Psoas muscle (tissue), 8 donors: ENCODE measurements around the gene GSE1. TPM values are rescaled to one million over a fixed set of nuclear protein-coding genes. Genes with fewer than 3 reads are reported as not detected.

ENCODE experiments used
- ATAC-seq, 4 donors: fragments of 200-7000 bp; cut with Tn5 transposase; one replicate each; pipeline ENCODE4 v1.9.1; 2020; ENCODE audit warnings: moderate library complexity in 3 of 4, mild to moderate bottlenecking in 2 of 4
- DNase-seq, 2 donors: peaks; one replicate each; pipeline ENCODE4 v3.0.0-alpha.2; 2020
- H3K27ac ChIP-seq: fragments of 200-600 bp; one replicate; pipeline ENCODE4 v1.8.0; 2022
- H3K27me3 ChIP-seq, 3 donors: fragments of 200-600 bp in 1 of 3; one replicate each; pipeline versions ENCODE4 v1.6.1 to v1.8.0; 2013 to 2022; ENCODE audit warnings: low read length in 2 of 3, mild to moderate bottlenecking in 2 of 3, moderate library complexity in 1 of 3; ENCODE audit not compliant: insufficient read depth in 3 of 3
- H3K36me3 ChIP-seq, 2 donors: fragments of 200-600 bp in 1 of 2; one replicate each; pipeline versions ENCODE4 v1.6.1 to v1.8.0; 2013 to 2022; ENCODE audit warnings: low read depth in 1 of 2, mild to moderate bottlenecking in 1 of 2, moderate library complexity in 1 of 2; ENCODE audit not compliant: insufficient read depth in 1 of 2
- H3K4me1 ChIP-seq: fragments of 200-600 bp; one replicate; pipeline ENCODE4 v1.8.0; 2022
- H3K4me3 ChIP-seq: fragments of 200-600 bp; one replicate; pipeline ENCODE4 v1.8.0; 2022; ENCODE audit warnings: mild to moderate bottlenecking
- H3K9me3 ChIP-seq: fragments of 200-600 bp; one replicate; pipeline ENCODE4 v1.8.0; 2022
- CTCF ChIP-seq: fragments of 200-600 bp; IDR thresholded peaks from one replicate; pipeline ENCODE4 v1.8.0; 2022; ENCODE audit warnings: antibody characterized with exemption
- WGBS, 3 donors: extraction: QIAGEN DNeasy Blood & Tissue Kit; methylation state at CpG; one replicate each; pipeline versions ENCODE4 v1.1.6 to v1.1.7; 2013; 5-methylcytosine and 5-hydroxymethylcytosine counted together
- intact Hi-C, 2 donors: fragments of 100-400 bp; cut with DNase I; formaldehyde crosslinking; loops; one replicate each; pipeline versions ENCODE4 v1.11.0 to v1.14.2; 2022
- polyA plus RNA-seq, 3 donors: library from polyadenylated mRNA; stranded (reverse); fragments of 200-250 nt; gene quantifications; one replicate each; pipeline ENCODE4 v1.2.3, GENCODE V29; 2013
- total RNA-seq, 4 donors: library from RNA; stranded (reverse); fragmentation: NEBNext Ultra II Directional in 2 of 4; extraction: Animal tissue kit (Norgen Biotek cat#: 25700) in 2 of 4; gene quantifications; one replicate each; pipeline versions ENCODE4 v1.2.1 to v1.2.4, GENCODE V29; 2021 to 2023
- donor health status: healthy with polysubstance abuse.
- donor health status: DM: no; HTN: no; CAD: no; lungs with moderate emphysema.
- donor health status: Bipolar disorder and iron deficiency.
- donor health status: healthy.
- donor health status: DM: yes; HTN: yes; CAD: no.
- donor health status: DM: no; HTN: no; CAD: no.
- donor health status: DM: no; HTN: no; CAD: no.
- donor health status: DM: yes; HTN: yes; CAD: no.

Gene GSE1
- total and polyA plus RNA-seq, 7 donors, result 10.8 to 90.5 (median 47.0) TPM

- DNase-seq (no peak), ATAC-seq (no peak)
- H3K4me1 ChIP-seq, result peaks cover 73% of the 10 kb centered on the region
- H3K36me3 ChIP-seq, result no peaks in the 10 kb centered on the region
- no peak for TF ChIP-seq CTCF
- no peaks in the 10 kb centered on the region for H3K27me3 ChIP-seq
- H3K4me3 ChIP-seq, result no peak overlapping the region
- WGBS, 3 donors, result 95 to 97% (median 95%) methylated on average over 14 to 18 of the region's 18 CpGs
- no peak overlapping the region for H3K27ac ChIP-seq
- H3K9me3 ChIP-seq, result no peaks in the 10 kb centered on the region
- intact Hi-C loops, result no loop called here
These were observed 12.5 kb downstream of the GSE1 start for GRCh38 chr16:85625485-85626117.

DNA sequence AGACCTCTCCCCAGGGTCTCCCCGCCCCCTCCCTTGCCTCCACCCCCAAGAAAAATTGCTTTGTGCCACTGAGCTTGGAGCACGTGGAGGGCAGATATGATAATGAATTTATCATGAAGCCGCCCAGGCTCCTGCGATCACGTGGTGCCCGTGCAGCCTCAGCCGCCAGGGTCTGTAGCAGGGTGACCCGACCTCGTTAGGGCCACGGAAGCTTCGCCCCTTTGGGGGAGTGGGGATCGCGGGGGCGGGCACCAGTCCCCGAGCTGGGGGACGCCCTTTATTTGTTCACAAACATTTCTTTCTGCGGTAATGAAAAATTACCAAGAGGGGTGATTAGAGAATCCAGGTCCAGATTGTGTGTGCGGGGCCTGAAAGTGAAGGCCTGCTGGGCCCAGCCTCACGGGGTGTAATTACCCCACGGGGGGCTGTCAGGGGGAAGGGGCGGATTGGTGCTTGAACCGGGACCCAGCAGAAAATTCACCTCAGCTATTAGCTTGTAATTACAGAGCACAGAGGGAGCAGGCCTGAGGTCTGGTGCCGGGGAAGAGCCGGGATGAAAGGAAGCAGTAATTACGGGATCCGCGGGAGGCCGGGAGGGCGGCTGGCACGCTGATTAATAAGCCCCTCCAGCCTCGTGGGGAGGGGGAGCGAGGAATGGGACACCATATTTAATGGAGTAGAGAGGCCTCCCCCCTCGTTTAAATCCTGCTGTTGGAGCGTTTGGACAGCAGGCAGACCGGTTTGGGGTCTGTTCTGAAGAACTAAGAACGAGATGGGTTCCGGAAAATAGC, 13.3 kb downstream of the GSE1 start:
- TF ChIP-seq CTCF, result no peak
- H3K27ac ChIP-seq, result peak overlapping the region; percentile 84
- DNase-seq (no peak), ATAC-seq (no peak)
- WGBS, 3 donors, result 71 to 75% (median 71%) methylated on average over 37 of the region's 37 CpGs
- no peaks in the 10 kb centered on the region for H3K9me3 ChIP-seq
- intact Hi-C loops, result no loop called here
- no peaks in the 10 kb centered on the region for H3K36me3 ChIP-seq
- no peaks in the 10 kb centered on the region for H3K27me3 ChIP-seq
- no peak overlapping the region for H3K4me3 ChIP-seq
- H3K4me1 ChIP-seq, result peaks cover 76% of the 10 kb centered on the region

DNA sequence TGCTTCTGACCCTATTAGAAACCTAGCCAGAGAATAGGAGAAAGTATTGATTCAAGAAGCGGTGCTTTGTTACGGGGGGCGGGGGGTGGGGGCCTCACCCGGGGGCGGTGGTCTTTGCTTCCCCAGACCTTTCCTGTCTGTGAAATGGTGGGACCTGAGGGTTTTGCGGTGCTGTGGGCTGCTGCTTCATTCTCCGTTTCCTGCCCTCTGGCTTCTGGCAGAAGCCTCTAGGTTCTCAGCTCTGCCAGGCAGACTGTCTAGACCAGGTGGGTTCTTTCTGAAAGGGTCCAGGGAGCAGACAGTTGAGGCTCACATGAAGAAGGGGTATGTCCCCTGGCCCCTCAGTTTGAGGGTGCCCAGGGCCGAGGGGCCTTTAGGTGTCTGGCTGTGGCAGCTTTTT, 14.0 kb downstream of the GSE1 start:
- H3K9me3 ChIP-seq, result no peaks in the 10 kb centered on the region
- peaks cover 76% of the 10 kb centered on the region for H3K4me1 ChIP-seq
- peak overlapping the region; percentile 84 for H3K27ac ChIP-seq
- no peaks in the 10 kb centered on the region for H3K27me3 ChIP-seq
- peak in 2 of 4 donors; percentile 23 to 26 for ATAC-seq
- no peak for DNase-seq
- TF ChIP-seq CTCF, result no peak
- WGBS, 3 donors, result 54 to 66% (median 57%) methylated on average over 8 of the region's 8 CpGs
- intact Hi-C loops, result no loop called here
- H3K4me3 ChIP-seq, result no peak overlapping the region
- H3K36me3 ChIP-seq, result no peaks in the 10 kb centered on the region

DNA sequence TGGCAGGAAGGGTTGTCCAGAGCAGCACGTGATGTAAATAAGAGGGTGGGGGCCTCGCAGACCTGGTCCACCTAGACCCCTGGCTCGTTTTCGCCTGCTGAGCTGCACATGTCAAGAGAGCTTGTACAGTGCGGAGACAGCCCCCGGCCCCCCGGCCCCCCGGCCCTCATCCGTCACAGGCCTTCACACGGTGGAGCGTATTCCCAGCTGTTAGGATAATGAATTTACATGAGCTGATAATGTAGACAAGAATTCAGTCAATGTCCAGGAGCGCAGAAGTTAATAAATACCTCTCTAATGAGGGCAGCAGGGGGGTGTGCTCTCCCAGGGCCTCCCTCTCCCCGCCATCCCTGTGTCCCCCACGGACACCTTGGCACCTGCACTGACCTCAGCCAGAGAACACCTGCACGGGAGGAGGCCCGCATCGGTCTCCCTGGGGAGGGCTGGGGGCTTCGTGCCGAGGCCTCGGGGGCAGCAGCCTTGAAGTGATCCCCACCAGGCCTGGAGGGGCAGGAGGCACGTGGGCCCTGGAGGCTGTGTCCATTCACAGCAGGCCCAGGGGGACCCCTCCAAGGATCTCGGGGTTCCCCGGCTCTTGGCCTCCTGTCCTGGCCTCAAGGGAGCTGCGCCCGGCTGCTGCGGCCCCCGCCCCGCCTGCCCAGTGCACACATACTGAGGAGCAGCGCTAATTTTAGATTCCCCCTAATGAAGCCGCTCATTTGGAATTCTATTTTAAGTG, 14.6 kb downstream of the GSE1 start:
- Histone ChIP-seq H3K36me3 (no peaks in the 10 kb centered on the region), H3K27me3 (no peaks in the 10 kb centered on the region), H3K9me3 (no peaks in the 10 kb centered on the region), H3K27ac (peak overlapping the region; percentile 84), H3K4me1 (peaks cover 70% of the 10 kb centered on the region), H3K4me3 (peak overlapping the region; percentile 43)
- DNase-seq, result peak in 1 of 2 donors; percentile 80
- intact Hi-C loops, result no loop called here
- 48 to 54% (median 50%) methylated on average over 30 of the region's 30 CpGs for WGBS, 3 donors
- ATAC-seq, result peak; percentile 80 to 91 (median 90)
- TF ChIP-seq CTCF, result no peak
